Amniotic epithelial cell (primary cell): ENCODE results near the gene DPP10.

Experiments used
- DNase-seq: peaks from one replicate; pipeline ENCODE4 v3.0.0-alpha.2; 2010; ENCODE audit warnings: low read depth

Gene DPP10

GRCh38 chr2:114810092-114810491 is 367.7 kb downstream of the DPP10 start:
- no peak for DNase-seq

- no peak for DNase-seq
Measured at GRCh38 chr2:114812261-114812660, 369.8 kb downstream of the DPP10 start.

- DNase-seq: no peak
Measured at GRCh38 chr2:114814355-114814754, 371.9 kb downstream of the DPP10 start.

- no peak for DNase-seq
Measured at GRCh38 chr2:114821055-114821454, 378.6 kb downstream of the DPP10 start.

GRCh38 chr2:114843963-114844362 is 401.5 kb downstream of the DPP10 start:
- DNase-seq: no peak

- DNase-seq: no peak
Measured at GRCh38 chr2:114857196-114857595, 414.8 kb downstream of the DPP10 start.

- DNase-seq: no peak
Measured at GRCh38 chr2:114859726-114860510, 417.5 kb downstream of the DPP10 start.

- DNase-seq: no peak
Measured at GRCh38 chr2:114862243-114862642, 419.8 kb downstream of the DPP10 start.

- DNase-seq: no peak
Measured at GRCh38 chr2:114864901-114865300, 422.5 kb downstream of the DPP10 start.

GRCh38 chr2:114880046-114880445 is 437.6 kb downstream of the DPP10 start:
- no peak for DNase-seq

GRCh38 chr2:114919985-114920384 is 477.5 kb downstream of the DPP10 start:
- no peak for DNase-seq

GRCh38 chr2:114922076-114922475 is 479.6 kb downstream of the DPP10 start:
- DNase-seq: no peak

GRCh38 chr2:114925296-114926255 is 483.1 kb downstream of the DPP10 start:
- no peak for DNase-seq

- no peak for DNase-seq
Measured at GRCh38 chr2:114926303-114926702, 483.9 kb downstream of the DPP10 start.

- no peak for DNase-seq
Measured at GRCh38 chr2:114929225-114929624, 486.8 kb downstream of the DPP10 start.

GRCh38 chr2:114933671-114934241 is 491.3 kb downstream of the DPP10 start:
- no peak for DNase-seq

GRCh38 chr2:114935031-114935430 is 492.6 kb downstream of the DPP10 start:
- DNase-seq: no peak

- no peak for DNase-seq
Measured at GRCh38 chr2:114937366-114937930, 495.0 kb downstream of the DPP10 start.

- no peak for DNase-seq
Measured at GRCh38 chr2:114940785-114941458, 498.5 kb downstream of the DPP10 start.

GRCh38 chr2:114949228-114949804 is 506.9 kb downstream of the DPP10 start:
- no peak for DNase-seq

GRCh38 chr2:114960389-114960788 is 517.9 kb downstream of the DPP10 start:
- no peak for DNase-seq
